H1 (cell line): ENCODE results near the gene ZNF408. TPM values are rescaled to one million over a fixed set of nuclear protein-coding genes. Genes with fewer than 3 reads are reported as not detected.

ENCODE experiments used
- CTCF ChIA-PET: fragments of 300-600 bp; sonication (Branson Sonifier 250); formaldehyde crosslinking; loops from one replicate; lab custom pipeline; 2021; ENCODE audit not compliant: partially characterized antibody; lab: Charles Lee
- POLR2A ChIA-PET: fragments of 300-600 bp; sonication (Branson Sonifier 250); formaldehyde crosslinking; loops from one replicate; lab custom pipeline; 2021; ENCODE audit warnings: inconsistent platforms; ENCODE audit not compliant: partially characterized antibody; lab: Charles Lee
- DNase-seq, 2 experiments: peaks; one replicate each; pipeline versions ENCODE4 v3.0.0 to v3.0.0-alpha.2; 2010 to 2022; ENCODE audit warnings: low spot score in 2 of 2, low read depth in 1 of 2, mixed read lengths in 1 of 2
- FAIRE-seq: peaks from 2 replicates; lab custom pipeline; 2011; peaks lifted over from hg19 to GRCh38; lab: Jason Lieb, UNC
- H2AFZ ChIP-seq: 2 replicates; pipeline ENCODE4 v1.8.1; 2012; ENCODE audit warnings: low read length, inconsistent platforms
- H2AK5ac ChIP-seq: 2 replicates; pipeline ENCODE4 v1.6.1; 2013; ENCODE audit warnings: low read depth, low read length
- H2BK120ac ChIP-seq: replicated peaks from 2 replicates; pipeline ENCODE3; 2013; ENCODE audit warnings: low read depth, low read length, inconsistent platforms
- H2BK12ac ChIP-seq: 2 replicates; pipeline ENCODE4 v1.6.1; 2013; ENCODE audit warnings: low read depth, low read length
- H2BK15ac ChIP-seq: 2 replicates; pipeline ENCODE4 v1.6.1; 2013; ENCODE audit warnings: low read length
- H2BK20ac ChIP-seq: 2 replicates; pipeline ENCODE4 v1.6.1; 2013; ENCODE audit warnings: low read length
- H2BK5ac ChIP-seq: 2 replicates; pipeline ENCODE4 v1.6.1; 2013; ENCODE audit warnings: low read depth, low read length
- H3K14ac ChIP-seq: 2 replicates; pipeline ENCODE4 v1.6.1; 2013; ENCODE audit warnings: inconsistent platforms; ENCODE audit not compliant: insufficient read length
- H3K18ac ChIP-seq: 2 replicates; pipeline ENCODE4 v1.6.1; 2013; ENCODE audit warnings: low read length; ENCODE audit errors: extremely low read depth
- H3K23ac ChIP-seq: 2 replicates; pipeline ENCODE4 v1.6.1; 2013; ENCODE audit warnings: inconsistent platforms; ENCODE audit not compliant: insufficient read length
- H3K23me2 ChIP-seq: 2 replicates; pipeline ENCODE4 v1.6.1; 2013; ENCODE audit warnings: low read depth, low read length
- H3K27ac ChIP-seq: 2 replicates; pipeline ENCODE4 v1.6.1; 2011; ENCODE audit warnings: low read depth, low read length, inconsistent platforms
- H3K27me3 ChIP-seq, 4 experiments: replicated peaks in 1 of 4; 1 replicate in 1 of 4; 2 replicates in 3 of 4; pipeline versions ENCODE4 v1.6.1 to v1.8.1; 2011 to 2013; ENCODE audit warnings: low read length in 3 of 4, mild to moderate bottlenecking in 3 of 4, inconsistent platforms in 2 of 4, mixed read lengths in 2 of 4, moderate library complexity in 1 of 4; ENCODE audit not compliant: control insufficient read depth in 3 of 4, insufficient read depth in 3 of 4; ENCODE audit errors: extremely low read depth in 1 of 4
- H3K36me3 ChIP-seq, 4 experiments: 2 replicates each; pipeline versions ENCODE4 v1.6.1 to v1.8.1; 2011 to 2013; ENCODE audit warnings: mild to moderate bottlenecking in 4 of 4, low read length in 3 of 4, moderate library complexity in 2 of 4, control low read depth in 1 of 4, inconsistent platforms in 1 of 4; ENCODE audit not compliant: insufficient read depth in 4 of 4, control insufficient read depth in 2 of 4
- H3K4ac ChIP-seq: replicated peaks from 2 replicates; pipeline ENCODE3; 2013; ENCODE audit warnings: low read length, low read depth, mixed read lengths, inconsistent platforms; ENCODE audit not compliant: insufficient read length
- H3K4me1 ChIP-seq, 4 experiments: replicated peaks in 1 of 4; 1 replicate in 1 of 4; 2 replicates in 3 of 4; pipeline versions ENCODE4 v1.6.1 to v1.8.1; 2011 to 2013; ENCODE audit warnings: low read length in 3 of 4, inconsistent platforms in 2 of 4, mixed read lengths in 1 of 4; ENCODE audit not compliant: insufficient read depth in 4 of 4, control insufficient read depth in 3 of 4
- H3K4me2 ChIP-seq, 2 experiments: 2 replicates each; pipeline versions ENCODE4 v1.6.1 to v1.8.1; 2011 to 2013; ENCODE audit warnings: low read depth in 2 of 2, low read length in 2 of 2, control low read depth in 1 of 2, inconsistent platforms in 1 of 2, mild to moderate bottlenecking in 1 of 2; ENCODE audit not compliant: insufficient read depth in 1 of 2
- H3K4me3 ChIP-seq, 4 experiments: fragments of 200-600, 300-600 bp in 1 of 4; sonication (generic), shearing (Covaris generic), sonication (Bioruptor Twin) in 1 of 4; 2 replicates each; pipeline versions ENCODE4 v1.5.1 to v1.8.1; 2011 to 2016; ENCODE audit warnings: low read length in 4 of 4, low read depth in 3 of 4, control low read depth in 2 of 4, inconsistent platforms in 2 of 4, mild to moderate bottlenecking in 2 of 4, mixed read lengths in 1 of 4, moderate library complexity in 1 of 4; ENCODE audit not compliant: insufficient read depth in 2 of 4; ENCODE audit errors: extremely low read depth in 1 of 4
- H3K56ac ChIP-seq: replicated peaks from 2 replicates; pipeline ENCODE3; 2013; ENCODE audit warnings: low read depth, mild to moderate bottlenecking, mixed read lengths, low read length, inconsistent platforms; ENCODE audit not compliant: insufficient read length
- H3K79me1 ChIP-seq: 2 replicates; pipeline ENCODE4 v1.6.1; 2013; ENCODE audit warnings: low read depth, low read length, control low read depth
- H3K79me2 ChIP-seq, 2 experiments: 2 replicates each; pipeline versions ENCODE4 v1.6.1 to v1.8.1; 2012 to 2013; ENCODE audit warnings: low read length in 2 of 2, mild to moderate bottlenecking in 2 of 2, inconsistent platforms in 1 of 2; ENCODE audit not compliant: insufficient read depth in 2 of 2, control insufficient read depth in 1 of 2
- H3K9ac ChIP-seq, 4 experiments: replicated peaks in 1 of 4; 1 replicate in 1 of 4; 2 replicates in 3 of 4; pipeline versions ENCODE4 v1.6.1 to v1.8.1; 2011 to 2013; ENCODE audit warnings: low read depth in 3 of 4, low read length in 3 of 4, control low read depth in 2 of 4, mild to moderate bottlenecking in 2 of 4, moderate library complexity in 2 of 4, inconsistent platforms in 1 of 4; ENCODE audit errors: extremely low read depth in 1 of 4
- H3K9me3 ChIP-seq, 2 experiments: 2 replicates each; pipeline versions ENCODE4 v1.6.1 to v1.8.1; 2012 to 2013; ENCODE audit warnings: mild to moderate bottlenecking in 2 of 2, moderate library complexity in 2 of 2, control low read depth in 1 of 2, inconsistent platforms in 1 of 2, low read depth in 1 of 2, low read length in 1 of 2, mixed read lengths in 1 of 2; ENCODE audit not compliant: insufficient read depth in 2 of 2
- H4K20me1 ChIP-seq, 2 experiments: replicated peaks in 1 of 2; 2 replicates each; pipeline versions ENCODE3 to v1.8.1; 2011 to 2013; ENCODE audit warnings: inconsistent platforms in 2 of 2, low read length in 2 of 2, mild to moderate bottlenecking in 1 of 2; ENCODE audit not compliant: insufficient read depth in 2 of 2, control insufficient read depth in 1 of 2
- H4K5ac ChIP-seq: 2 replicates; pipeline ENCODE4 v1.6.1; 2013; ENCODE audit warnings: low read length, low read depth, mixed read lengths, inconsistent platforms; ENCODE audit not compliant: insufficient read length
- H4K8ac ChIP-seq: 2 replicates; pipeline ENCODE4 v1.8.0; 2013; ENCODE audit warnings: mild to moderate bottlenecking, moderate library complexity, low read length, inconsistent platforms; ENCODE audit not compliant: insufficient read depth; ENCODE audit errors: extremely low read depth
- H4K91ac ChIP-seq: replicated peaks from 2 replicates; pipeline ENCODE3; 2013; ENCODE audit warnings: low read length, mixed read lengths, inconsistent platforms; ENCODE audit not compliant: insufficient read length
- ASH2L ChIP-seq: fragments of 200-600, 300-600 bp; sonication (generic); IDR thresholded peaks from one replicate; pipeline ENCODE4 v1.7.1; 2017; ENCODE audit warnings: low read length
- ATF3 ChIP-seq: IDR thresholded peaks from 2 replicates; pipeline ENCODE4 v1.6.1; 2011; ENCODE audit warnings: low read depth, mild to moderate bottlenecking, low read length; ENCODE audit not compliant: insufficient read depth
- NANOG ChIP-seq: IDR thresholded peaks from 2 replicates; pipeline ENCODE4 v1.6.1; 2011; ENCODE audit warnings: low read length, low read depth, mild to moderate bottlenecking, inconsistent platforms; ENCODE audit not compliant: insufficient read depth, poor library complexity, severe bottlenecking
- NRF1 ChIP-seq: IDR thresholded peaks from 2 replicates; pipeline ENCODE4 v1.6.1; 2011; ENCODE audit warnings: mild to moderate bottlenecking, low read depth, low read length, improper control_type of control experiment
- WGBS, 2 experiments: shearing (Covaris generic) in 1 of 2; methylation state at CpG; one replicate each; pipeline versions ENCODE4 v1.1.6 to v1.1.7; 2013 to 2015; ENCODE audit warnings: low lambda C conversion rate in 2 of 2, mixed read lengths in 2 of 2, inconsistent platforms in 1 of 2, low coverage in 1 of 2, missing lambda C conversion rate in 1 of 2; ENCODE audit not compliant: insufficient replicate concordance in 2 of 2, insufficient coverage in 1 of 2, insufficient read length in 1 of 2; ENCODE audit errors: extremely low coverage in 1 of 2, missing lambda C conversion rate in 1 of 2; 5-methylcytosine and 5-hydroxymethylcytosine counted together
- polyA plus RNA-seq, 7 experiments: library from polyadenylated mRNA; depleted of rRNA in 3 of 7; stranded (reverse) in 5 of 7; unstranded in 2 of 7; fragments of >200 nt in 5 of 7; fragments of 200-250 nt in 2 of 7; gene quantifications; 1 replicate in 5 of 7; 2 replicates in 1 of 7; 4 replicates in 1 of 7; pipeline versions ENCODE4 v1.2.1 to v1.2.3, GENCODE V29; 2011 to 2013; ENCODE audit warnings: missing spikeins in 2 of 7, mixed read lengths in 2 of 7
- total RNA-seq: library from RNA; stranded (reverse); fragmentation: NEBNext Ultra II Directional; extraction: Animal tissue kit (Norgen Biotek cat#: 25700); gene quantifications from 2 replicates; pipeline ENCODE4 v1.2.1, GENCODE V29; 2021

The ZNF408 gene
- total and polyA plus RNA-seq, 2 of the 8 experiments (the other 6 are each of a cell fraction or from before 2014, with no cell fraction given) = 10.7 to 11.0 TPM

- no peak overlapping the region for H3K27ac ChIP-seq
- H3K4me3 ChIP-seq = no peak overlapping the region
- no peaks in the 10 kb centered on the region for H3K79me2 ChIP-seq
- no peak overlapping the region for H3K14ac ChIP-seq
- no peaks in the 10 kb centered on the region for H3K27me3 ChIP-seq
- H3K9me3 ChIP-seq = no peaks in the 10 kb centered on the region
- no peaks in the 10 kb centered on the region for H3K23me2 ChIP-seq
- no peak overlapping the region for H4K5ac ChIP-seq
- no peak overlapping the region for H3K4me2 ChIP-seq
- FAIRE-seq = no peak
- no peak overlapping the region for H3K23ac ChIP-seq
- no peak overlapping the region for H2BK5ac ChIP-seq
- H3K9ac ChIP-seq = no peak overlapping the region
- CTCF ChIA-PET = interaction anchor here (0.6 to 7.5 kb wide), 2 partner anchors 11 to 145 kb away, joined by 4 to 36 read pairs; no protein-coding TSS in a partner anchor
- WGBS, 2 experiments = 91% methylated on average over 20 of the region's 22 CpGs; no CpG with 5 or more reads in 1 of the 2 experiments
- peak overlapping the region; percentile 25 for H4K8ac ChIP-seq
- no peak overlapping the region for H2BK12ac ChIP-seq
- peaks cover 0 to 1% of the 10 kb centered on the region in 2 experiments for H4K20me1 ChIP-seq
- no peak overlapping the region for H3K56ac ChIP-seq
- no peak overlapping the region for H3K4ac ChIP-seq
- H2BK20ac ChIP-seq = no peak overlapping the region
- H3K36me3 ChIP-seq = peaks cover 0 to 11% (median 3%) of the 10 kb centered on the region in 4 experiments; a peak in 4 of 8 replicates
- DNase-seq = no peak
- no peak overlapping the region for H2BK120ac ChIP-seq
- H2BK15ac ChIP-seq = no peak overlapping the region
- H3K79me1 ChIP-seq = no peaks in the 10 kb centered on the region
- H2AFZ ChIP-seq = no peak overlapping the region
- no peaks in the 10 kb centered on the region for H3K4me1 ChIP-seq
- H2AK5ac ChIP-seq = no peak overlapping the region
- no peak overlapping the region for H3K18ac ChIP-seq
- POLR2A ChIA-PET = interaction anchor here (1.2 to 2.3 kb wide), 2 partner anchors 16 to 20 kb away, joined by 3 to 6 read pairs; partner anchors contain the start of genes ARHGAP1 and ZNF408
- H4K91ac ChIP-seq = no peak overlapping the region
- TF ChIP-seq NANOG (no peak), ATF3 (no peak), NRF1 (no peak), ASH2L (no peak)
These were observed 20.0 kb upstream of the ZNF408 start for GRCh38 chr11:46680815-46681214.
